Measurements from ENCODE around the gene CADPS2.

DNA sequence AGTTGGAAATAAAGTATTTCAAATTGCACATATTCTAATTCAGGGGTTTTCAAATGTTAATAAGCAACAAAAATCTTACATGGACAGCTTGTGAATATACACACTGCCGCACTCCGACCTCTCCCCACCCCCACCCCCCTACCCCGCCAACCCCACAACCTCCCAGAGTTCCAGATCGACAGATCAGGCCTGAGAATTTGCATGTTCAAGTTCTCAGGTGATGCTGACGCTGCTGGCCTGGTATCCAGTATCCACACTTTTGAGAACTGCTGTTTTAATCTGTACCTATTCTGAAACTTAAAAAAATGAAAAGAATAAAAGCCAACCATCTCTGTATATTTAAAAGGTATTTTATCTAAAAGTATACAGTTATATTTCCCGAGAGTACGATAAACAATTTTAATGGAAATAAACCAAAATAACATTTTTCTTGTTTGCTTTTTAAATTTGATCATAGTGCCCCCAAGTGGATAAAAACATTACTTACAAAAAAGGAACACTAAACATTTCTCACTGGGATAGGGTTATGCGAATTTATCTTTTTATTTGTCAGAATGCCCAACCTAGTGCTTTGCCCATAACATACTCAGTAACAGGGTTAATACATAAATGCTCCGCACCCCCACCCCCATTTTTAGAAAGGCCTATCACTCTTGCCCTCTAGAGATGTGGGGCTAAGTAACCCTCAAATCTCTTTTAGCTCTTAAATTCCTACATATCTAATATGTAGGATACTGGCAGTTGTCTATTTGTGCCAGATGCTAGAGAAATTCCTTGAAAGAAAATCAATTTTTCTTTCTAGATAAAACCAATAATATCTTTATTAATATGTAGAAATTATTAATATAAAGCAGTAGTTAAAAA is 353.6 kb downstream of the CADPS2 start:
- peak; percentile 76 for TF ChIP-seq CTCF (IDR thresholded peaks at IDR 0.05)
- no peak for TF ChIP-seq EZH2 (IDR thresholded peaks at IDR 0.05)
- TF ChIP-seq EZH2phosphoT487 (IDR thresholded peaks at IDR 0.05) = no peak

Data from neural progenitor cell (in vitro differentiated cells).